HG03565 (cell line): ENCODE results near the gene PFDN1.

Experiments
- ATAC-seq: cut with Tn5 transposase; IDR thresholded peaks from one replicate; pipeline ENCODE4 v1.9.1; 2021; ENCODE audit warnings: mild to moderate bottlenecking, moderate library complexity; ENCODE audit not compliant: unreplicated experiment

Gene PFDN1

DNA sequence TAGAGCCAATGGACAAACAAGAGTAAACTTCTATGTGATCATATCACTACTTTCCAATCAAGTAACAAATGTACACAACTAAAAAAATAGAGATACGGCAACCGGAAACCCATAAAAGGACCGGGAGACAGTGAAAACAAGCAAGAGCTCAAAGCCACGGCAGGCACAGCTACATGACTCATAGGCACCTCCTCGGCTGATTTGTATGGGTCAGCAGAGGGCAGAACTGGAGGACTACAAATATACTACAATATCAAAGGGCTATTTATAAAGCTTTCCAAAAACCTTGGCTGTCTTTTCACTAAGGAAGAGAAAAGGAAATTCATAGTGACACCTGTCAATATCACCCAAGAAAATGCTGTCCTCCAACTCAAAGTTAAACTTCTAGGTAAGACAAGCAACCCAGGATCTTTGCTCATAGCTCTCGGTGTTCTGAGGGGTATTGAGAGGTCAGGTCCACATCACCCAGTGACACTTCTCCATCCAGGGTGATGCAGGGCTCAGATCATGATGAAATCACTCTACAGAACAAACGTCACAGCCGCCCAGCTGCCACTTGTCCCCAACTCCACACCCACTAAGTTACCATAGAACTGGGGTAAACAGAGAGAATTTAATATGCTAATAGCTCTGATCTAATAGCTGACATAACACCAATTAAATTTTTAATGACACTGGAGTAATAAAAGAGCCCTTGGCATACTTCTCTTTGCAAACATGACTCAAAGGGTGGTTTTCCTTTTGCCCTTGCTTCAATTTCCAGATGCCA, 41.3 kb downstream of the PFDN1 start:
- ATAC-seq = no peak

DNA sequence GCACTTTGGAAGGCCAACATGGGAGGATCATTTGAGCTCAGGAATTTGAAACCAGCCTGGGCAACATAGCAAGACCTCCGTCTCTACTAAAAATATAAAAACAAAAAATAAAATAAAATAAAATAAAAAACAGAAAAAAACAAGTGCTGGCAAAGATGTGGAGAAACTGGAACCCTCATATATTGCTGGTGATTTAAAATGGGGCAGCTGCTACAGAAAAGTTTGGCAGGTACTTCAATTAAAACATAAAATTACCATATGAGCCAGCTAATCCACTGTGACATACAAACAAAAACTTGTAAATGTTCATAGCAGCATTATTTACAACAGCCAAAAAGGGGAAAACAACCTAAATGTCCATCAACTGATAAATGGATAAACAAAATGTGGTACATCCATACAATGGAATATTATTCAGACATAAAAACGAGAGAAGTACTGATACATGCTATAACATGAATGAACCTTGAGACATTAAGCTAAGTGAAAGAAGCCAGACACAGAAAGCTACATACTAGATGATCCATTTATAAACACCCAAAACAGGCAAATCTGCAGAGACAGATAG, 42.7 kb downstream of the PFDN1 start:
- ATAC-seq = no peak

DNA sequence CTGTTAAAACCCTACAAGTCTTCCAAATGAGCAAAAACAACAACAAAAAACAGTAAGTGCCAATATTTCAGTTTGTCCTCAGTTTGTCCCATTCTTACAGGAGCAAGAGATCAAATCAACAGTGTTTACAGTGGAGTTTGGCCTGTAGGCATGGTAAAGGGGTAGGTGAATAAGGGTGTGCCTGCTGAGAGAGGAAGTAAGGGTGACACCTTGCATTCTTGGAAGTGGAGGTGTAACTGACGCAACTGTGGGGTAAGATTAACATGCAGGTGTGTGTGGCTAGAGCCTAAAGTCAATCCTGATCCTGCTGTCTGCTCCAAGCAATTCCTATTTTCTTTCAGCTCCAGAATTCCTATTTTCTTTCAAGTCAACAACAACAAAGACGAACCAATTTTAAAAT, 43.4 kb downstream of the PFDN1 start:
- ATAC-seq = no peak

DNA sequence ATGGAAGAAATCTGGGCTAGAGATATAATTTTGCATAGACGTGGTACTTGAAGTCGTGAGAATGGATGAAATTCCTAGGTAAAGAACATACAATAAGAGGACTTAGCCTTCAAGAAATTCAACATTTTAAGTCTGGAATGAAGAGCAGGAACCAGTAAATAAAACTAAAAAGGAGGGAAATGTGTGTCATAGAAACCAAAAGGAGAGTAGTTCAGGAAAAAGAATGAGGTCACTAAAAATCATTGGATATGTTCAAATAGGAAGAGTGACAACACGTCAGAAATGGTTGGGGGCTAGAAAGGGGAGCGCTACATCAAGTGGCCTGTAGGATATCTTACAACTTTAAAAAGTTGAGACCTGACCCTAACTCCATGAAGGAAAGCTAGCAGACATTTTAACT, 44.0 kb downstream of the PFDN1 start:
- no peak for ATAC-seq

DNA sequence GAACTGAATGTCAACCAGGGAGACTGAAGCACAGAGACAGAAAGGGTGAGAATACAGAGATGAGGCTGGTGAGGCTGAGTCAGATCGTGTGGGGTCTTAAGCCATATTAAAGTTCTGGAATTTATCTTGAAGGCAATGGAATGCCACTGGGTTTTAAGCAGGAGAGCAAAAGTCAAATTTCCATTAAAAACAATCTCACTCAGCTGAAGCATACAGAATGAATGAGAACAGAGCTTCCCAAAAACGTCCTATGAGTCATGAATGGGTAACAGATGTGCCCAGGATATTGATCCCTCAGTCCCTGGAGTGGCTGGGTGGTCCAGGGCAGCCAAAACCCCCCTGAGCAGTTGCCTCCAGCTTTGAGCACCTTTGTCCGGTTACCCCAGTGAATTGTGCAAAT, 44.9 kb downstream of the PFDN1 start:
- ATAC-seq = no peak

DNA sequence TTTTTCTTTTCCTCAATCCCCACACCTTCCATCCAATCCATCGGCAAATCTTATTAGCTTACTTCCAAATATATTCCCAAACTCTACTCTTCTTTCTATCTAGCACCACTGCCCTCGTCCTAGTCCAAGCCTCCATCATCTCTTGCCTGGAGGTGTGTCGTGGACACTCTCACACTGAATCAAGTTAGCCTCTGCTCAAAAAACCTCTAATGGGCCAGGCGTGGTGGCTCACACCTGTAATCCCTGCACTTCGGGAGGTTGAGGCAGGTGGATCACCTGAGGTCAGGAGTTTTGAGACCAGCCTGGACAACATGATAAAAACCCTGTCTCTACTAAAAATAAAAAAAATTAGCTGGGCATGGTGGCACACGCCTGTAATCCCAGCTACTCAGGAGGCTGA, 46.2 kb downstream of the PFDN1 start:
- no peak for ATAC-seq

DNA sequence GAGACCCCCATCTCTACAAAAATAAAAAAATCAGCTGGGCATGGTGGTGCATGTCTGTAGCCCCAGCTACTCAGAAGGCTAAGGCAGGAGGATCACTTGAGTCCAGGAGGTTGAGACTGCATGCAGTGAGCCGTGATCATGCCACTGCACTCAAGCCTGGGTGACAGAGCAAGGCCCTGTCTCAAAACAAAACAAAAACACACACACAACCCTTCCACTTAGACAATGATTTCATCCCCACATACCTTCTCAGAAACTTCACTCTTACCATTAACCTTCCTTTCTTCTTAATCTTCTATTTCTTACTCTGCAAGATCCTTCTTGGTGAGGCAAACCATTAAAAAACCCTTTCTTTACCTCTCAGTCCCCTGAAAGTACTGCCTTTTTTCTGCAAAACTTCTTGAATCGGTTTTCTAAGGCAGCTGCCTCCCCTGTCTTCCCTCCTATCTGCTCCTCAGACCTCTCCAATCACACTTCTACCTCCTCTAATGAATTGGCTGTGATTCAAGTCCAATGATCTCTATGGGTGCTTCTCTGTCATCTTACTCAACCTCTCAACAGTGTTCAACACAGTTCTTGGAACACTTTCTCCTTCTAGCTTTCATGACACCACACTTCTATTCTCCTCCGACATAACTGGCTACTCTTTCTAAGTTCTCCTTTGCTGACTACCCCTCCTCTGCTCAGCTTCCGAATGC, 47.3 kb downstream of the PFDN1 start:
- ATAC-seq = no peak

DNA sequence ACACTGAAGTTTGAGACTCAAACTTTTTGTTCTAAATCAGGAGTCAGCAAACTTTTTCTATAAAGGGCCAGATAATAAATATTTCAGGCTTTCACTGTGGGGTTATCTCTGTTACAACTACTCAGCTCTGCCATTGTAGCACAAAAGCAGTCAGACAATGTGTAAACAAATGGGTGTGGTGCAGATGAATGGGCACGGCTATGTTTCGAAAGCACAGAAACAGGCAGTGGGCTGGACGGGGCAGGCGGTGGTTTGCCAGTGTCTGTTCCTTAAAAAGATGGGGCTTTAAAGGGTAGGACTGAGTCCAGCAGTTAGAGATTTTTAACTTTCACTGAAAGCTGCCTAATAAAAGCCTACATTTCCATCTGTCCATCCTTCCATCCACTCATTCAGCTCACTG, 48.9 kb downstream of the PFDN1 start:
- ATAC-seq = no peak

DNA sequence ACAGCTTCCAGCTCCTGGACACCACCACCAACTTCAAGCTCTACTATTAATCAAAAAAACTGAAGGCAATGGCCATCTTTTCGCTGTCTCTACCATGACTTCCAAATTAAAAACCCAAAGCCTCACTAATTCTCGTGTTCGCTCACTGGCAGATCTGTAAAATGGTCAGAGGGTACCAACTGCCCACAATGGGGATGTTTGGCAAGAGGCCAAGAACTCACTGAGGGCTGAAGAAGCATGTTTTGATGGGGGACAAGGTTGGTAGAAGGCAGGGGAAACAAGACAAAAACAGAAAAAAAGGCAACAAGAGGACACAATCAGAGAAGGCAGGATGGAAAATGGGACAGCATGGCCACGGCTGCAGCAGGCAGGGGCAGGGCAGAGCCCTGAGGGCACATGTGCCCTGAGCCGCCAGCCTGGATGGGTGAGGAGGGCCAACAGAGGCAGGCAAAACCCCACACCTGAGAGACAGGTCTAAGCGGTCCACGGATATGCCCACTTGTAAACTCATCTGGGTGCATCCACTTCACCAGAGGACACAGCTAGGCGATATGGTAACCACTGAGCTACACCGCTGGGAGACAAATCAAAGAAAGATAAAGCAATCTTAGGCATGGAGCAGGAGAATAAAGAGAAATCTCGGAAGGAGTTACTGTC, 50.3 kb downstream of the PFDN1 start:
- ATAC-seq = no peak

DNA sequence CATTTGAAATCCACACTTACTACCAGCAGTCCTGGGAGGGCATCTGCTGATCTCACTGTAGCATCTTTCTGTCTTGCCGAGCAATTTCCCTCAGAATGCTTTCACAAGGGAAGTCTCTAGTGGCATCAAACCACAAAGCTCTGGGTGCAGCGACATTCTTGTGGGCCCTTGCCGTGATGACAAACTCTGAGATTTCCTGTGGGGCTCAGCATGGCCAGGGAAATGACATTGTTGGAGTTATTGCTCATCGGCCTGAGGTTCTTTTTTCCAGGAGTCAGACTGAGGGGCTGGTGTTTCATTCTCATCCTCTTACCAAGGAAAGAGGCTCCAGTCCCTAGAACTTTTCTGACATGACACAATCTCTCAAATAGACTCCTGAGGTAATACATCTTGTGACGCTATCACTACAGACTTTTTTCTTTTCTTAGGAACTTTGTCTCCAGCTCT, 51.4 kb downstream of the PFDN1 start:
- peak; percentile 65 for ATAC-seq

DNA sequence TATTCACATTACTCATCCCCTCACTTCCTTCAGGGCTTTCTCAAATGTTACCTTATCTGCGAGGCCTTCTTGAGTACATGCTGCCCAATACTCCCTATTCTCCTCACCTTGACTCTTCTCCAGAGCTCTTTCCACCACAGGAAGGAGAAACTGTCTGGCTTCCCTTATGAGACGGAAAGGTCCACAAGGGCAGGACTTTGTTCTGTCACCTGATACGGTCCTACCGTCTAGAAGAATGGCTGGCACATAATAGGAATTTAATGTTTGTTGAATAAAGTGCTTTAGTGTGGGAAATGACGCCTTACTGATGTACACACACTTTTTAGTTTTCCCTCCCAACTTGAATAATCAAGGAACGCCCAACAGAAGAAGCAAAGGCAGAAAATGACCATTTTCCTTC, 52.5 kb downstream of the PFDN1 start:
- ATAC-seq = no peak

DNA sequence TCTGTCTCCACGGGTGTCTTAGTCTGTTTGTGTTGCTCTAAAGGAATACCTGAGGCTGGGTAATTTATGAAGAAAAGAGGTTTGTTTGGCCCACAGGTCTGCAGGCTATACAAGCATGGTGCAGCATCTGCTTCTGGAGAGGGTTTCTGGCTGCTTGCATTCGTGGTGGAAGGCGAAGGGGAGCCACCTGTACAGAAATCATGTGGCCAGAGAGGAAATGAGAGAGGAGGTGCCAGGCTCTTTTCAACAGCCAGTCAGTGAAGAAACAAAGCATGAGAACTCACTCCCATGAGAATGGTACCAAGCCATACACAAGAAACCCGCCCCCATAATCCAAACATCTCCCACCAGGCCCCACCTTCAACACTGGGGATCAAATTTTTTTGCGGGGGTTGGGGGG, 53.4 kb downstream of the PFDN1 start:
- ATAC-seq = no peak

DNA sequence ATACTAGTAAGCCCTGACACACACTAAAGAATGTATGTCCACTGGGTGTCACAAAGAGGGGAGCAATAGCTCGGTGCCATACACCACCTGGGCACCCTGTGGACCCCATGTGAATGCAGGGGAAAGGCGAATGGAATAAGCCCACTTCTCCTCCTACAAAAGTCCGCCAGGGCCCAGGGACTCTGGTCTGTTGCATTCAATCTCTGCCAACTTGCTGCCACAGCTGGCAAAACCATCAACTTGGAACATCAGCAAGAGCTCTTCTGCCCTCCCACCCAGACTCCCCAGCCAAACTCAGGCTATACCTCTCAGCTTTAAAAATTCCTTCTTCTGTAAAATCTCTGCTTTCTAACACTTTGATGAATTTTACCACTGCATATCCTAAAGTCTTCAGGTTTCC, 54.5 kb downstream of the PFDN1 start:
- no peak for ATAC-seq

DNA sequence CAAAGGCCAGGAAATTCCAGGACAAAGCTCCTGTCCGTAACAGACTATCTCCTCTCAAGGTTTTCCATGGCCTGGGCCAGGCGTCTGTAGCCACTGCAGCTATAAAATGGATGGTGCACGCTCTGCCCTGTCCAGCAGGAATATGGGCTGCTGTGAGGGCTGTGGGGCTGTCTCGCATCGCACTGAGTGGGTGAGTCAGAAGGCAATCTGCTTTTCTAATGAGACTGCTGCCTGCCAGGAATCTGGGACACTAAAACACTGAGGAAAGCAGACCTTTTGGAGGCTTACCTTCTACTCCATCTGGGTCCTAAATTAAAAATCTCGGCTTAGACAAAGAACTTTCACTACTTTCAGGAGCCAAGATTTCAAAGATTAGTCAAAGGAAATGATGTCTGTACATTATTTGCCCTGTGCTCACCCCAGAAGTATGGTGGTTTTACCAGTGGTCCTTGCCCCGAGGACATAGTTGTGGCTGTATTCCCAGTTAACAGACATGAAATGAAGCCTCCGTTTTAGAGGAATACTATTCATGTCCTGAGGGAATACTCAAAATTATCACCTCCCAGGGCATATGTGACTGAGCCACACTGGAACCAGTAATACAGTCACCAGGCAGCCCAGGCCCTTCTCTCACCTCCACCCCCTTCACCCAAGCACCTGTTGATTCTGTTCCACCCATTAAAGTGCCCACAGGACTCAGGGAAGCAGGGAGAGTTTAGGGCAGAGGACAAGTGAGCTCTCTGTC, 56.4 kb downstream of the PFDN1 start:
- ATAC-seq = no peak

DNA sequence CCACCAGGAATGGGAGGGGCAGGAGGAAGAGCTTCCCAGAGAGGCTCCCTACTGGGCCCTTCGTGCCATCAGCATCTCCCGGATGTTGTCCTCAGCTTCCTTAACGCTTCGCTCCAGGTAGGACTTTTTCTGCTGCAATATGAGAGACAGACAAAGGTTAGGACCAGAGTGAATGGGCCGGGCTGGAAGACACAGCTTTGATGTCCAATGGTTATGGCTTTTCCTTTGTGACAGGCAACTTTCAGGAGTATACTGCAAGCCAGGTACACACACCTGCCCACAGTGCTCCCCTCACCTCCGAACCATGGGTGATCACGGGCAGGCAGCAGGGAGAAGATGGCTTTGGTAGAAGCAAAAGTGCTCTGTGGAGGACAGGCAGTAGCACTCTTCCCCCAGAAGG, 57.0 kb downstream of the PFDN1 start:
- no peak for ATAC-seq

DNA sequence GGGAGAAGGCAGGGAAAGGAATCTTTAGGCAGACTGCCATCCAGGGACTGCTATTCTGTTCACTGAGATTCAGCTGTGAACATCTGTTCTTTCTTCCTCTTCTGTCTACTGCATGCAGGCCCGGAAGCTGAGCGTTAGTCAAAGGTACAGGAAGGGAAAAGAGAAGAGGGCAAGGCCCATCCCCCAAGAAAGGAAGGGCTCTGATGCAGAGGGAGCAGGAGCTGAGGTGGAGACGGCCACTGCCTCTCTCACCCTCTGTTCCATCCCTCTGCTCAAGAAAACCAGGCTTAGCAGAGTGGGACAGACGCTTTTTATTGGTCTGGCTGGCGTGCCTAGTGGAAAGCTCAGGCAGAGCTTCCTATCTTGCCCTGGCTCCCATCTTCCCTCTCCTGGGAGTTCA, 57.6 kb downstream of the PFDN1 start:
- ATAC-seq = no peak

DNA sequence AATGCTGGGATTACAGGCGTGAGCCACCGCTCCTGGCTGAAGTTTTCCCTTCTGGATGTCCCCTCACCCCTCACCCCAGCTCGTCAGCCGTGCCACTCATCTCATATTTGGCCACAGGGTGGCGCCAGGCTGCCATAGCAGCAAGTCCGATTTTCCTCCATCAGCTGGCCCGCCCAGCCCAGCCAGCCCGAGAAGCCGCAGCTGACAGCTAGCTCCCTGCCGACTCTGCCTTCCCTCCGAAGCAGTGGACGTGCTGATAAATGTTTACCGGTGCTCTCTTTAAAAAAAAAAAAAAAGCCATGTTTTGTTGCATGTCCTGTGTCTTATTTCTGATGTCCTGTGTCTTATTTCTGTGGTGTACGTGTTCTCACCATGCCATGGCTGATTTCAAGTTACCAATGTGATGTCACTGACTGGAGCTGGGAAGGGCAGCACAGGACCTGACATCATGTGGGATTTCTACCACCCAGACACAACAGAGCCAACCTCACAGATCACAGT, 58.3 kb downstream of the PFDN1 start:
- ATAC-seq = no peak

DNA sequence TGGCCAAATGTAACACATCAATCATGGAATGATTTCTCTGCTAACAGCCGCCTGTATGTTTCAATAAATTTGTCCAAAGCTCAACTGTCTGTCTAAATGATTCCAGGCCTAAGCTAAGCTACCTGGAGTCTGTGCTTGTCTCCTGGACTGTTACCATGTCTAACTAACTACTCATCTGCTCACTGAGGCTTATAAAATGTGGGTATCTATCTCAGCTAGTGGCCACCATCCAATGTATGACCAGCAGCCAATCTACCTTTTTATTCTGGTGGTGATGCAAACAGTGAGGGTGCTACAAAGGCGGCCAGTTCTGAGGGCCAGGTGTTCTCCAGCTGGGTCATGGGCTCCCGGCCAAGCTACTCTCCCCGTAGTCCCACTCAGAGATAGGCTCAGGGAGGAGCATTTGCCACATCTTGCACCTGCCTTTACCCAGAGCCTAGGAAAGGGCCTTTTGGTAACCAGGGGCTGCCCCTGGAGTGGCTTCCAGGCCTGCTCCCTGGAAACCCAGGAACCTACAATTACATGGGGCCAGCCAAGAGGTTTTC, 59.1 kb downstream of the PFDN1 start:
- ATAC-seq = no peak

DNA sequence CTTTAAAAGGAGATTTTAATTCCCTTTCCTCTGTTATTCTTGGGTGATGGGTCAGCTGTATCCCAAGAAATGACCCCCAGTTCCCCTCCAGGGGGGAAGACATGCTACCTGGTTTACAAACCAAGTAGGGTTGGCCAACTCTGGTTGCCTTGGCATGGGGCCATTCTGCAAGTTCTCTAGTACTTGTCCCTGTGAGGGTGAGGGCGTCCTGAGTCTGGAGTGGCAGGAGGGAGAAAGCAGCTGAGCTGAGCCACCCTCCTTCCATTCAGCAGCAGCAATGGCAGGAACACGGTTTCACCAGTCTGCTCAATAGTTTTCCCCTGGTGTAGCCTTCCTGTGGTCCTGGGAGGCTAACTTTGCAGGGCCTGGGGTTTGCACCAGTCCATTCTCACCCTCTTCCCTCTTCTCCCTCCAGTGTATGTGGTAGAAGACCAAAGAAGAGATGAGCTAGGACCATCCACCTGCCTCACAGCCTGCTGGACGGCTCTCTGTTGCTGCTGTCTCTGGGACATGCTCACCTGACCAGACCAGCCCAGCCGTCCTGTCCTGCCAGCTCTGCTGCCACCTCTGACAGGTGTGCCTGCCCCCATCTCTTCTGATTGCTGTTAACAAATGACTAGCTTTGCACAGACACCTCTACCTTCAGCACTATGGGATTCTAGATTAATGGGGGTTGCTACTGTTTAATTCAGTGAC, 59.9 kb downstream of the PFDN1 start:
- ATAC-seq = no peak

DNA sequence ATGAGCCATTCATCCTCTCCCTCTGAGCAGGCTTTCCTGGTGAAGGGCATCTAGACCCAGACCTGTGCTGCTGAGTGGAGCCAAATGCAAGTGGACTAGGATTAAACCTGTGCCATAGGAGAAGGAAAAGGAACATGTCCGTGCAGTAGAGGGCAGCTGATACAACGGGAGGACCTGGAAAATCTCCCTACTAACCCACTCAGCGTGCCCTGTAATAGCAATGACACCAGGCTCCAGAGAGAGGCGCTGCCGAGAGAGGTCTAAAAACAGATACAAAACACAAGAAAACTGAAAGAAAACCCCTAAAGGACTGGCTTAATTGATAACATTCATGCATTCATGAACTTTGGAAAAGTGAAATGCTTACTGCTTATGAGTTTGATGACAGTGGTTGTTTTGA, 60.8 kb downstream of the PFDN1 start:
- no peak for ATAC-seq
